SH-SY5Y (cell line): ENCODE results near the gene ATP8B4.

ENCODE experiments used
- GATA2 ChIP-seq: IDR thresholded peaks from 2 replicates; pipeline ENCODE4 v1.6.1; 2011; ENCODE audit warnings: mild to moderate bottlenecking, low read depth, low read length
- GATA3 ChIP-seq: IDR thresholded peaks from 2 replicates; pipeline ENCODE4 v1.6.1; 2011; ENCODE audit warnings: low read depth, mild to moderate bottlenecking, low read length, moderate library complexity

DNA sequence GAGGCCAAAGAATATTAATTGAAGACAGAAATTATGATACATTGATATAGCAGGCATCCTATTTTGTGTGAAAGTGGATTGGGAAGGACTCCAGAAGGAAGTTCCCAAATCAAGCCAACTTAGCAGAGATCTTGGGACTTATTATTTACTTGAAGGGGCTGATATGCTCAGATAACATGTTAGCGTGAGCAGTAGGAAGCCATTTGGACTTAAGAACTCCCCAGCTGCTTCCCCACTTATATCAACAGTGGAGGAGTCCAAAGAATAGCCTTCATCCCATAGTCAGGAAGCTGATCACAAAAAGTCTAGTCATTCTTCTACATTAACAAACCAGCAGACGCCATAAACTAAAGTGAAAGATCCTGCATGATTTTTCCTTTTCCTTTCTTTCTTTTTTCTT lies 200.0 kb downstream of the ATP8B4 start:
- no peak for TF ChIP-seq GATA2
- TF ChIP-seq GATA3 = no peak
